GM10847 (cell line): ENCODE data around the gene DDX47.

Experiments used
- POLR2A ChIP-seq: IDR thresholded peaks from 2 replicates; pipeline ENCODE4 v1.6.1; 2011; ENCODE audit not compliant: insufficient read length; ENCODE audit errors: extremely low read depth

DDX47 gene

GRCh38 chr12:12790956-12791355, 22.2 kb upstream of the DDX47 start:
- no peak for TF ChIP-seq POLR2A

GRCh38 chr12:12791756-12792369, 21.3 kb upstream of the DDX47 start:
- no peak for TF ChIP-seq POLR2A

- TF ChIP-seq POLR2A: no peak
Observed at GRCh38 chr12:12792421-12792820, 20.7 kb upstream of the DDX47 start.

GRCh38 chr12:12794686-12795085, 18.5 kb upstream of the DDX47 start:
- TF ChIP-seq POLR2A: no peak

GRCh38 chr12:12796171-12796570, 17.0 kb upstream of the DDX47 start:
- no peak for TF ChIP-seq POLR2A

GRCh38 chr12:12796928-12797793, 16.0 kb upstream of the DDX47 start:
- no peak for TF ChIP-seq POLR2A

- no peak for TF ChIP-seq POLR2A
Observed at GRCh38 chr12:12797794-12798152, 15.4 kb upstream of the DDX47 start.

GRCh38 chr12:12798480-12798879, 14.7 kb upstream of the DDX47 start:
- TF ChIP-seq POLR2A: no peak

GRCh38 chr12:12799163-12799920, 13.8 kb upstream of the DDX47 start:
- TF ChIP-seq POLR2A: no peak

GRCh38 chr12:12800406-12801180, 12.6 kb upstream of the DDX47 start:
- no peak for TF ChIP-seq POLR2A

- TF ChIP-seq POLR2A: no peak
Observed at GRCh38 chr12:12803186-12803585, 10.0 kb upstream of the DDX47 start.

- no peak for TF ChIP-seq POLR2A
Observed at GRCh38 chr12:12804011-12804410, 9.1 kb upstream of the DDX47 start.

- no peak for TF ChIP-seq POLR2A
Observed at GRCh38 chr12:12804432-12804886, 8.7 kb upstream of the DDX47 start.

GRCh38 chr12:12806784-12807516, 6.2 kb upstream of the DDX47 start:
- no peak for TF ChIP-seq POLR2A
